ENCODE measurements around the gene NFXL1.

The NFXL1 gene

GRCh38 chr4:47837094-47837907 lies 77.1 kb downstream of the NFXL1 start:
- in situ Hi-C loops (cut with MboI; ENCODE audit: low sequenced_read_pairs) = loop anchor here (25.0 kb wide), 1 partner anchor 125 kb away; no protein-coding TSS in a partner anchor

- in situ Hi-C loops (cut with MboI; ENCODE audit: low sequenced_read_pairs) = loop anchor here (25.0 kb wide), 1 partner anchor 124 kb away; no protein-coding TSS in a partner anchor
These were observed 77.7 kb downstream of the NFXL1 start for GRCh38 chr4:47836641-47837093.

GRCh38 chr4:47835494-47835893 lies 78.9 kb downstream of the NFXL1 start:
- in situ Hi-C loops (cut with MboI; ENCODE audit: low sequenced_read_pairs) = loop anchor here (25.0 kb wide), 1 partner anchor 123 kb away; no protein-coding TSS in a partner anchor

- in situ Hi-C loops (cut with MboI; ENCODE audit: low sequenced_read_pairs) = loop anchor here (25.0 kb wide), 1 partner anchor 119 kb away; no protein-coding TSS in a partner anchor
These were observed 83.2 kb downstream of the NFXL1 start for GRCh38 chr4:47831026-47831679.

GRCh38 chr4:47830265-47831025 lies 83.9 kb downstream of the NFXL1 start:
- in situ Hi-C loops (cut with MboI; ENCODE audit: low sequenced_read_pairs) = loop anchor here (25.0 kb wide), 1 partner anchor 118 kb away; no protein-coding TSS in a partner anchor

GRCh38 chr4:47829438-47829837 lies 84.9 kb downstream of the NFXL1 start:
- in situ Hi-C loops (cut with MboI; ENCODE audit: low sequenced_read_pairs) = loop anchor here (25.0 kb wide), 1 partner anchor 117 kb away; no protein-coding TSS in a partner anchor

- in situ Hi-C loops (cut with MboI; ENCODE audit: low sequenced_read_pairs) = loop anchor here (25.0 kb wide), 1 partner anchor 115 kb away; no protein-coding TSS in a partner anchor
These were observed 86.9 kb downstream of the NFXL1 start for GRCh38 chr4:47827343-47828047.

GRCh38 chr4:47824840-47825239 lies 89.5 kb downstream of the NFXL1 start:
- in situ Hi-C loops (cut with MboI; ENCODE audit: low sequenced_read_pairs) = loop anchor here (25.0 kb wide), 1 partner anchor 113 kb away; no protein-coding TSS in a partner anchor

- in situ Hi-C loops (cut with MboI; ENCODE audit: low sequenced_read_pairs) = no loop called here
These were observed 95.2 kb downstream of the NFXL1 start for GRCh38 chr4:47819178-47819577.

- in situ Hi-C loops (cut with MboI; ENCODE audit: low sequenced_read_pairs) = no loop called here
These were observed 97.1 kb downstream of the NFXL1 start for GRCh38 chr4:47817275-47817674.

GRCh38 chr4:47816748-47817147 lies 97.6 kb downstream of the NFXL1 start:
- in situ Hi-C loops (cut with MboI; ENCODE audit: low sequenced_read_pairs) = no loop called here

GRCh38 chr4:47814618-47815295 lies 99.6 kb downstream of the NFXL1 start:
- in situ Hi-C loops (cut with MboI; ENCODE audit: low sequenced_read_pairs) = no loop called here

- in situ Hi-C loops (cut with MboI; ENCODE audit: low sequenced_read_pairs) = no loop called here
These were observed 104.7 kb downstream of the NFXL1 start for GRCh38 chr4:47809654-47810203.

GRCh38 chr4:47804598-47804997 lies 109.8 kb downstream of the NFXL1 start:
- in situ Hi-C loops (cut with MboI; ENCODE audit: low sequenced_read_pairs) = no loop called here

GRCh38 chr4:47801481-47802002 lies 112.8 kb downstream of the NFXL1 start:
- in situ Hi-C loops (cut with MboI; ENCODE audit: low sequenced_read_pairs) = no loop called here

- in situ Hi-C loops (cut with MboI; ENCODE audit: low sequenced_read_pairs) = no loop called here
These were observed 116.2 kb downstream of the NFXL1 start for GRCh38 chr4:47798165-47798564.
